Lung (tissue), 12 donors: ENCODE measurements around the gene PKLR. TPM values are rescaled to one million over a fixed set of nuclear protein-coding genes. Genes with fewer than 3 reads are reported as not detected.

Experiments
- ATAC-seq: fragments of 200-7000 bp; cut with Tn5 transposase; one replicate; pipeline ENCODE4 v1.9.1; 2020; ENCODE audit warnings: moderate number of reproducible peaks; ENCODE audit not compliant: insufficient read depth, low FRiP score
- DNase-seq, 3 donors: peaks; one replicate each; pipeline ENCODE4 v3.0.0-alpha.2; 2013 to 2017
- H3K27ac ChIP-seq, 2 donors: one replicate each; pipeline ENCODE4 v1.5.1; 2013; ENCODE audit warnings: mild to moderate bottlenecking in 2 of 2, moderate library complexity in 2 of 2, control low read depth in 1 of 2, inconsistent platforms in 1 of 2, low read depth in 1 of 2, low read length in 1 of 2
- H3K27me3 ChIP-seq, 3 donors: one replicate each; pipeline ENCODE4 v1.5.1; 2013; ENCODE audit warnings: low read length in 2 of 3; ENCODE audit not compliant: control insufficient read depth in 3 of 3, insufficient read depth in 3 of 3
- H3K36me3 ChIP-seq, 4 donors: one replicate each; pipeline ENCODE4 v1.5.1; 2013; ENCODE audit warnings: low read length in 4 of 4, mild to moderate bottlenecking in 1 of 4, moderate library complexity in 1 of 4; ENCODE audit not compliant: control insufficient read depth in 4 of 4, insufficient read depth in 4 of 4
- H3K4me1 ChIP-seq, 5 donors: one replicate each; pipeline ENCODE4 v1.5.1; 2013; ENCODE audit warnings: low read length in 5 of 5, mild to moderate bottlenecking in 2 of 5, moderate library complexity in 1 of 5; ENCODE audit not compliant: control insufficient read depth in 5 of 5, insufficient read depth in 5 of 5
- H3K4me3 ChIP-seq: one replicate; pipeline ENCODE4 v1.5.1; 2013; ENCODE audit warnings: mild to moderate bottlenecking, control low read depth, moderate library complexity
- H3K9ac ChIP-seq, 2 donors: one replicate each; pipeline ENCODE4 v1.5.1; 2013; ENCODE audit warnings: low read length in 2 of 2, control low read depth in 1 of 2; ENCODE audit not compliant: insufficient read depth in 1 of 2
- H3K9me3 ChIP-seq, 4 donors: one replicate each; pipeline ENCODE4 v1.5.1; 2013; ENCODE audit warnings: low read length in 3 of 4, mild to moderate bottlenecking in 1 of 4, moderate library complexity in 1 of 4; ENCODE audit not compliant: control insufficient read depth in 4 of 4, insufficient read depth in 3 of 4
- CTCF ChIP-seq: IDR thresholded peaks from 2 replicates; pipeline ENCODE4 v1.5.1; 2012; ENCODE audit warnings: mild to moderate bottlenecking; ENCODE audit errors: control extremely low read depth, extremely low read depth
- WGBS, 2 donors: extraction: QIAGEN DNeasy Blood & Tissue Kit; methylation state at CpG; one replicate each; pipeline ENCODE4 v1.1.7; 2013; 5-methylcytosine and 5-hydroxymethylcytosine counted together
- polyA plus RNA-seq, 2 donors: library from polyadenylated mRNA; stranded (reverse); fragments of 200-250 nt; gene quantifications; one replicate each; pipeline ENCODE4 v1.2.1, GENCODE V29; 2013
- total RNA-seq, 2 donors: library from RNA; depleted of rRNA in 1 of 2; stranded (reverse); fragments of >200 nt in 1 of 2; gene quantifications; one replicate each; pipeline ENCODE4 v1.2.1, GENCODE V29; 2014 to 2021
- donor health status: control.
- donor health status: control.
- donor health status: Bipolar disorder and iron deficiency.
- donor health status: healthy.
- donor health status: DM: yes; HTN: yes; CAD: no.

PKLR gene
- total and polyA plus RNA-seq, 4 donors = 0.02 to 0.09 TPM; not detected in 2

GRCh38 chr1:155241841-155242264 lies 59.4 kb downstream of the PKLR start:
- no peak overlapping the region for H3K4me3 ChIP-seq
- H3K9me3 ChIP-seq = no peaks in the 10 kb centered on the region
- H3K9ac ChIP-seq = no peak overlapping the region
- WGBS, 2 donors = 35 to 59% methylated on average over 4 of the region's 4 CpGs
- ATAC-seq (no peak), DNase-seq (no peak)
- peak overlapping the region in 1 of 2 donors; percentile 62 for H3K27ac ChIP-seq
- no peaks in the 10 kb centered on the region for H3K27me3 ChIP-seq
- H3K4me1 ChIP-seq = peaks cover 0 to 23% (median 4%) of the 10 kb centered on the region in 5 donors
- H3K36me3 ChIP-seq = peaks cover 0 to 9% (median 0%) of the 10 kb centered on the region in 4 donors
- TF ChIP-seq CTCF = no peak

GRCh38 chr1:155241069-155241679 lies 60.1 kb downstream of the PKLR start:
- 14 to 19% methylated on average over 4 of the region's 4 CpGs for WGBS, 2 donors
- ATAC-seq (no peak), DNase-seq (peak; percentile 75 to 90 (median 89))
- Histone ChIP-seq H3K27me3 (no peaks in the 10 kb centered on the region), H3K36me3 (peaks cover 0 to 12% (median 0%) of the 10 kb centered on the region in 4 donors), H3K9me3 (no peaks in the 10 kb centered on the region), H3K4me3 (no peak overlapping the region), H3K9ac (no peak overlapping the region), H3K4me1 (peaks cover 0 to 23% (median 4%) of the 10 kb centered on the region in 5 donors), H3K27ac (peak overlapping the region in 1 of 2 donors; percentile 62)
- TF ChIP-seq CTCF = no peak

Other genes starting within 250 kb of the PKLR start
- gene EFNA4, start 237.7 kb downstream of the PKLR start, total RNA-seq = 10 to 100 TPM in 1 of 2 donors, 1 to 10 TPM in 1; 8.3 to 13.4 TPM
- 10 to 100 TPM in 1 of 2 donors, 1 to 10 TPM in 1; 9.2 to 11.2 TPM for gene EFNA4, start 237.7 kb downstream of the PKLR start, polyA plus RNA-seq
- gene EFNA3, start 222.6 kb downstream of the PKLR start, total RNA-seq = 1 to 10 TPM; 1.1 to 1.9 TPM
- gene EFNA3, start 222.6 kb downstream of the PKLR start, polyA plus RNA-seq = 1 to 10 TPM; 1.5 to 1.8 TPM
- 100 to 1,000 TPM; 111 to 202 TPM for gene EFNA1, start 173.6 kb downstream of the PKLR start, total RNA-seq
- 100 to 1,000 TPM; 149 to 187 TPM for gene EFNA1, start 173.6 kb downstream of the PKLR start, polyA plus RNA-seq
- 10 to 100 TPM; 26.3 to 60.3 TPM for gene SLC50A1, start 165.6 kb downstream of the PKLR start, total RNA-seq
- gene SLC50A1, start 165.6 kb downstream of the PKLR start, polyA plus RNA-seq = 100 to 1,000 TPM in 1 of 2 donors, 10 to 100 TPM in 1; 76.6 to 114 TPM
- gene DPM3, start 160.9 kb downstream of the PKLR start, total RNA-seq = 10 to 100 TPM; 33.7 to 99.6 TPM
- gene DPM3, start 160.9 kb downstream of the PKLR start, polyA plus RNA-seq = 100 to 1,000 TPM; 166 to 491 TPM
- gene KRTCAP2, start 128.1 kb downstream of the PKLR start, total RNA-seq = 100 to 1,000 TPM in 1 of 2 donors, 10 to 100 TPM in 1; 58.2 to 162 TPM
- 100 to 1,000 TPM; 218 to 592 TPM for gene KRTCAP2, start 128.1 kb downstream of the PKLR start, polyA plus RNA-seq
- gene TRIM46, start 127.6 kb downstream of the PKLR start, total RNA-seq = under 1 TPM; 0.60 to 0.71 TPM
- under 1 TPM; 0.26 to 0.31 TPM for gene TRIM46, start 127.6 kb downstream of the PKLR start, polyA plus RNA-seq
- gene THBS3, start 93.5 kb downstream of the PKLR start, total RNA-seq = 10 to 100 TPM; 26.6 to 33.1 TPM
- gene THBS3, start 93.5 kb downstream of the PKLR start, polyA plus RNA-seq = 10 to 100 TPM; 11.4 to 22.1 TPM
- gene MTX1, start 92.7 kb downstream of the PKLR start, total RNA-seq = 10 to 100 TPM; 25.6 to 46.7 TPM
- gene MTX1, start 92.7 kb downstream of the PKLR start, polyA plus RNA-seq = 10 to 100 TPM; 69.9 to 72.1 TPM
- gene ENTREP3, start 46.0 kb downstream of the PKLR start, total RNA-seq = 10 to 100 TPM in 1 of 2 donors, 1 to 10 TPM in 1; 9.0 to 28.7 TPM
- gene ENTREP3, start 46.0 kb downstream of the PKLR start, polyA plus RNA-seq = 10 to 100 TPM in 1 of 2 donors, 1 to 10 TPM in 1; 8.4 to 16.8 TPM
- gene SCAMP3, start 39.1 kb downstream of the PKLR start, total RNA-seq = 10 to 100 TPM; 29.9 to 84.6 TPM
- gene SCAMP3, start 39.1 kb downstream of the PKLR start, polyA plus RNA-seq = 10 to 100 TPM; 55.0 to 90.3 TPM
- 10 to 100 TPM; 55.5 to 56.5 TPM for gene CLK2, start 27.9 kb downstream of the PKLR start, total RNA-seq
- 10 to 100 TPM; 41.1 to 53.0 TPM for gene CLK2, start 27.9 kb downstream of the PKLR start, polyA plus RNA-seq
- gene HCN3, start 24.0 kb downstream of the PKLR start, total RNA-seq = 1 to 10 TPM; 2.2 to 4.7 TPM
- gene HCN3, start 24.0 kb downstream of the PKLR start, polyA plus RNA-seq = 1 to 10 TPM; 1.0 to 2.3 TPM
- gene FDPS, start 7.4 kb upstream of the PKLR start, total RNA-seq = 100 to 1,000 TPM; 193 to 316 TPM
- gene FDPS, start 7.4 kb upstream of the PKLR start, polyA plus RNA-seq = 100 to 1,000 TPM; 301 to 385 TPM
- gene RUSC1, start 19.5 kb upstream of the PKLR start, total RNA-seq = 10 to 100 TPM; 25.0 to 37.7 TPM
- gene RUSC1, start 19.5 kb upstream of the PKLR start, polyA plus RNA-seq = 10 to 100 TPM; 18.2 to 20.6 TPM